Measurements from ENCODE around the gene NCAM1.

NCAM1 gene

DNA sequence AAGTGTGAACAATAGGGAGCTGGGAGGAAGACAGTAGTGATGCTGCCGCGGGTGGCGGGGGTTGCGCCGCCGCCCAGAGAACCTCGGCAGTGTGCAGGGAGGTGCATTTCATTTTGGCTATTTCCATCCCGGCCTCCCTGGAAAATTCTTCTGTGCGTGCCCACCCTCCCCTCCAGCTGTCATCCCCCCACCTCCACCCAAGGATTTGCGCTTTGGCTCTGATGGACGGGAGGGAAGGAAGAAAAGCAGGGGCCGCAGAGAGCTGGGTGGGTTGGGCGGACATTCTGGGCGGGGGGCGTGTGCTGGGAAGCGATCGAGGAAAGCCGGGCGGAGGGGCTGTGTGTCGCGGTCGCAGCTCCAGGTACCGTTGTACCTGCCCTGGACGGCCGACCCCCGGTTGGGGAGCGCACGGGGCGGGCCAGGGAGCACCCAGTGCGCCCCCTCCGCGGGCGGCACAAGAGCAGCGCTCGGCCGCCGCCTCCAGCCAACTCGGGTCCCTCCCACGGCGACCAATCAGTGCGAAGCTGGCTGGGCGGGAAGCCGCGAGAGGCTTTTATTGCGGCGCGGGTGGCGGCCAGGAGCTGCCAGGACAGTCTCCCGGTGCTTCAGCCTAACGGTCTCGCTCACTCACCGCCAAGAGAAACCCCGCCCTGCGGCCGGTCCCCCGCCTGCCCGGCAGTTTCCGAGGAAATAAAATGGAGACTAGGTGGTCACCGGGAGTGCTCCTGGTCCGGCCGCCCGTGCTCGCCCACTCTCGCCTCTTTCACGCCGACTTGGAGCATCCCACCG lies 1.6 kb downstream of the NCAM1 start (continued):
- TF ChIP-seq TRIM28 (IDR thresholded peaks at IDR 0.05; ENCODE audit: borderline replicate concordance, low read length) (no peak), HOXD13 (CRISPR knock-in tag; IDR thresholded peaks at IDR 0.05; ENCODE audit: borderline replicate concordance) (peak; percentile 78; the same call in 1 of the 2 replicates), FEZF1 (tag by site-specific recombination; IDR thresholded peaks at IDR 0.05) (peak; percentile 88), ZNF747 (tag by site-specific recombination; IDR thresholded peaks at IDR 0.05) (no peak), GLIS1 (tag by site-specific recombination; IDR thresholded peaks at IDR 0.05) (peak; percentile 90), ZNF677 (tag by site-specific recombination; IDR thresholded peaks at IDR 0.05) (no peak), ZNF76 (tag by site-specific recombination; IDR thresholded peaks at IDR 0.05; ENCODE audit: borderline replicate concordance, low read depth) (0 out of 2 replicates have a peak, but pooled peaks have one; percentile 34)
- TF ChIP-seq, protein P1, sequence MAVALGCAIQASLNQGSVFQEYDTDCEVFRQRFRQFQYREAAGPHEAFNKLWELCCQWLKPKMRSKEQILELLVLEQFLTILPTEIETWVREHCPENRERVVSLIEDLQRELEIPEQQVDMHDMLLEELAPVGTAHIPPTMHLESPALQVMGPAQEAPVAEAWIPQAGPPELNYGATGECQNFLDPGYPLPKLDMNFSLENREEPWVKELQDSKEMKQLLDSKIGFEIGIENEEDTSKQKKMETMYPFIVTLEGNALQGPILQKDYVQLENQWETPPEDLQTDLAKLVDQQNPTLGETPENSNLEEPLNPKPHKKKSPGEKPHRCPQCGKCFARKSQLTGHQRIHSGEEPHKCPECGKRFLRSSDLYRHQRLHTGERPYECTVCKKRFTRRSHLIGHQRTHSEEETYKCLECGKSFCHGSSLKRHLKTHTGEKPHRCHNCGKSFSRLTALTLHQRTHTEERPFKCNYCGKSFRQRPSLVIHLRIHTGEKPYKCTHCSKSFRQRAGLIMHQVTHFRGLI (tag by site-specific recombination; IDR thresholded peaks at IDR 0.05): no peak

GRCh38 chr11:112963368-112963955 lies 2.2 kb downstream of the NCAM1 start:
- no peaks in the 10 kb centered on the region for H3K9me3 ChIP-seq (ENCODE audit: control insufficient read depth, insufficient read depth, low read depth, low read length)
- H3K36me3 ChIP-seq (ENCODE audit: control insufficient read depth in 2 of 2, insufficient read depth in 1 of 2, low read length in 2 of 2): no peaks in the 10 kb centered on the region
- peak overlapping the region; percentile 72; the same call in 1 of the 2 replicates for H3K27ac ChIP-seq (ENCODE audit: extremely low read depth, low read depth, low read length)
- CTCF ChIA-PET: interaction anchor here (0.7 to 1.7 kb wide), 5 partner anchors 47 to 326 kb away, joined by 3 to 6 read pairs (median 3); no protein-coding TSS in a partner anchor
- POLR2A ChIA-PET: interaction anchor here (0.7 to 1.2 kb wide), 3 partner anchors 16 to 51 kb away, joined by 3 read pairs; no protein-coding TSS in a partner anchor
- H3K4me1 ChIP-seq (ENCODE audit: control insufficient read depth, insufficient read depth, low read length): peaks cover 9% of the 10 kb centered on the region
- peak overlapping the region; percentile 79 for H3K4me3 ChIP-seq (ENCODE audit: low read depth, low read length)
- TF ChIP-seq ELK4 (IDR thresholded peaks at IDR 0.05; ENCODE audit: borderline replicate concordance, low read depth, low read length): no peak
- TF ChIP-seq ZNF302 (tag by site-specific recombination; IDR thresholded peaks at IDR 0.05; ENCODE audit: low read depth): no peak
- no peak for TF ChIP-seq ZNF248 (tag by site-specific recombination; IDR thresholded peaks at IDR 0.05)
- TF ChIP-seq ZBTB17 (tag by site-specific recombination; IDR thresholded peaks at IDR 0.05): no peak; the same call in 1 of the 2 replicates
- no peak for TF ChIP-seq ZNF549 (tag by site-specific recombination; IDR thresholded peaks at IDR 0.05)
- TF ChIP-seq IKZF3 (tag by site-specific recombination; IDR thresholded peaks at IDR 0.05): peak; percentile 89
- TF ChIP-seq ZNF513 (tag by site-specific recombination; IDR thresholded peaks at IDR 0.05): no peak
- TF ChIP-seq PRDM10 (tag by site-specific recombination; IDR thresholded peaks at IDR 0.05): peak; percentile 59; the same call in 1 of the 2 replicates
- TF ChIP-seq ZNF214 (tag by site-specific recombination; IDR thresholded peaks at IDR 0.05; ENCODE audit: borderline replicate concordance): no peak
- TF ChIP-seq ZNF423 (tag by site-specific recombination; IDR thresholded peaks at IDR 0.05): peak; percentile 35; the same call in 1 of the 2 replicates
- 0 out of 2 replicates have a peak, but pooled peaks have one; percentile 16 for TF ChIP-seq ZNF561 (tag by site-specific recombination; IDR thresholded peaks at IDR 0.05; ENCODE audit: borderline replicate concordance)
- no peak; the same call in 1 of the 2 replicates for TF ChIP-seq ZNF324 (tag by site-specific recombination; IDR thresholded peaks at IDR 0.05)
- TF ChIP-seq TSHZ1 (tag by site-specific recombination; IDR thresholded peaks at IDR 0.05; ENCODE audit: borderline replicate concordance): no peak

Data from HEK293 (cell line).